Measurements from ENCODE around the gene GATA5.

- TF ChIP-seq POLR2AphosphoS5 (IDR thresholded peaks at IDR 0.05; ENCODE audit: low read depth, low read length), result no peak
- TF ChIP-seq, protein P1, sequence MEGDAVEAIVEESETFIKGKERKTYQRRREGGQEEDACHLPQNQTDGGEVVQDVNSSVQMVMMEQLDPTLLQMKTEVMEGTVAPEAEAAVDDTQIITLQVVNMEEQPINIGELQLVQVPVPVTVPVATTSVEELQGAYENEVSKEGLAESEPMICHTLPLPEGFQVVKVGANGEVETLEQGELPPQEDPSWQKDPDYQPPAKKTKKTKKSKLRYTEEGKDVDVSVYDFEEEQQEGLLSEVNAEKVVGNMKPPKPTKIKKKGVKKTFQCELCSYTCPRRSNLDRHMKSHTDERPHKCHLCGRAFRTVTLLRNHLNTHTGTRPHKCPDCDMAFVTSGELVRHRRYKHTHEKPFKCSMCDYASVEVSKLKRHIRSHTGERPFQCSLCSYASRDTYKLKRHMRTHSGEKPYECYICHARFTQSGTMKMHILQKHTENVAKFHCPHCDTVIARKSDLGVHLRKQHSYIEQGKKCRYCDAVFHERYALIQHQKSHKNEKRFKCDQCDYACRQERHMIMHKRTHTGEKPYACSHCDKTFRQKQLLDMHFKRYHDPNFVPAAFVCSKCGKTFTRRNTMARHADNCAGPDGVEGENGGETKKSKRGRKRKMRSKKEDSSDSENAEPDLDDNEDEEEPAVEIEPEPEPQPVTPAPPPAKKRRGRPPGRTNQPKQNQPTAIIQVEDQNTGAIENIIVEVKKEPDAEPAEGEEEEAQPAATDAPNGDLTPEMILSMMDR (IDR thresholded peaks at IDR 0.05), result no peak
- no peak for TF ChIP-seq SMC3 (IDR thresholded peaks at IDR 0.05; ENCODE audit: low read depth, low read length)
- TF ChIP-seq REST (IDR thresholded peaks at IDR 0.05; ENCODE audit: low read depth, low read length), result no peak
- no peak for TF ChIP-seq GATA2 (CRISPR knock-in tag; IDR thresholded peaks at IDR 0.05)
- TF ChIP-seq, protein P2, sequence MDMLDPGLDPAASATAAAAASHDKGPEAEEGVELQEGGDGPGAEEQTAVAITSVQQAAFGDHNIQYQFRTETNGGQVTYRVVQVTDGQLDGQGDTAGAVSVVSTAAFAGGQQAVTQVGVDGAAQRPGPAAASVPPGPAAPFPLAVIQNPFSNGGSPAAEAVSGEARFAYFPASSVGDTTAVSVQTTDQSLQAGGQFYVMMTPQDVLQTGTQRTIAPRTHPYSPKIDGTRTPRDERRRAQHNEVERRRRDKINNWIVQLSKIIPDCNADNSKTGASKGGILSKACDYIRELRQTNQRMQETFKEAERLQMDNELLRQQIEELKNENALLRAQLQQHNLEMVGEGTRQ (IDR thresholded peaks at IDR 0.05; ENCODE audit: borderline replicate concordance, low read depth, low read length), result no peak
- no peak for TF ChIP-seq EP300 (IDR thresholded peaks at IDR 0.05; ENCODE audit: borderline replicate concordance in 1 of 2, low read depth in 1 of 2, low read length in 1 of 2)
- TF ChIP-seq RCOR1 (IDR thresholded peaks at IDR 0.05; ENCODE audit: low read length), result no peak
- no peak for TF ChIP-seq MXI1 (IDR thresholded peaks at IDR 0.05; ENCODE audit: low read depth, low read length)
- no peak for TF ChIP-seq JUND (IDR thresholded peaks at IDR 0.05)
- no peak for TF ChIP-seq EZH2phosphoT487 (IDR thresholded peaks at IDR 0.05; ENCODE audit: borderline replicate concordance, low read depth)
Measured at GRCh38 chr20:62483613-62484458, 8.0 kb upstream of the GATA5 start.
